Adipocyte (in vitro differentiated cells): ENCODE measurements around the gene SLC17A5.
"Not testable (repeated sequence)": the region's sequence is repeated elsewhere in the genome, so short reads cannot be mapped to it uniquely, and the experiment has no call there.

Experiments used
- DNase-seq: peaks from one replicate; pipeline ENCODE4 v3.0.0-alpha.2; 2015; ENCODE audit warnings: low read depth
- H3K27me3 ChIP-seq: replicated peaks from 2 replicates; pipeline ENCODE4 v1.7.0; 2013; ENCODE audit warnings: mild to moderate bottlenecking, low read length, moderate library complexity; ENCODE audit not compliant: control insufficient read depth, insufficient read depth
- H3K36me3 ChIP-seq: 2 replicates; pipeline ENCODE4 v1.7.0; 2013; ENCODE audit warnings: low read length, mild to moderate bottlenecking, moderate library complexity; ENCODE audit not compliant: control insufficient read depth, insufficient read depth, severe bottlenecking
- H3K4me1 ChIP-seq: 2 replicates; pipeline ENCODE4 v1.7.0; 2013; ENCODE audit warnings: mild to moderate bottlenecking, low read length, moderate library complexity; ENCODE audit not compliant: control insufficient read depth, insufficient read depth
- H3K4me3 ChIP-seq: 2 replicates; pipeline ENCODE4 v1.7.0; 2013; ENCODE audit warnings: mild to moderate bottlenecking, low read length, moderate library complexity
- H3K9ac ChIP-seq: 2 replicates; pipeline ENCODE4 v1.7.0; 2013; ENCODE audit warnings: mild to moderate bottlenecking, low read length, moderate library complexity
- H3K9me3 ChIP-seq: 2 replicates; pipeline ENCODE4 v1.7.0; 2013; ENCODE audit warnings: mild to moderate bottlenecking, low read length, moderate library complexity; ENCODE audit not compliant: control insufficient read depth

Gene SLC17A5

GRCh38 chr6:73683574-73683973 is 29.8 kb upstream of the SLC17A5 start:
- not testable (repeated sequence) for H3K9me3 ChIP-seq, H3K9ac ChIP-seq, H3K27me3 ChIP-seq, H3K36me3 ChIP-seq, DNase-seq, H3K4me1 ChIP-seq, H3K4me3 ChIP-seq

DNA sequence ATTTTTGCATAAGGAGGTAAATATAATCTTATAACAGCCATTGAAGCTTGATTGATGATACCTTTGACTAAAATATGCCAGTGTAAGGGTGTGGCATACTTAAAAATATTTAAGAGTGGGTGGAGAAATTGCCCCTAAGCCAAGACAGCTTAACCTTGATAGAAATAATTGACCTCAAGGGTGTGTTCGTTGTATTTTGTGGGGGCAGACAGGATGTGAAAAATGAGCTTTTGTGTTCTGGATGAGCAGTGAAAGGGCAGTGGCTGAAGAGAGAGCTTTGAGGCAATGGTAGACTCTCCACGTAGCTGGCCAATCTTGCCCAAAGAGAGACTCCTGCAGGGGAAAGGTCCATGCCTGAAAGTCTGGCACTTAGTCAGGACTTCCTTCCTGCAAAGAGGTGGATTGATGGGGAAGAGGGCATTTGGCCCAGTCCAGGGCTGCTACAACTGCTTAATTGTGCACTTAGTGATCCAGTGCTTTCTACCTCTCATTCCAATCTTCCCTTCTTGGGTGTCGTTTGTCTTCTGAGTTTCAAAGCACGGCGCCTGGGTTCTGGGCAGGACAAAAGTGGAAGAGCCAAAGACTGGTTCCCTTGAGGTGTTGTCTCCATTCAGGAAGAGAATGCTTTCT is 26.6 kb upstream of the SLC17A5 start:
- no peak for DNase-seq
- no peak overlapping the region for H3K4me3 ChIP-seq
- H3K36me3 ChIP-seq, result no peaks in the 10 kb centered on the region
- no peaks in the 10 kb centered on the region for H3K9me3 ChIP-seq
- H3K9ac ChIP-seq, result no peak overlapping the region
- no peaks in the 10 kb centered on the region for H3K4me1 ChIP-seq
- no peaks in the 10 kb centered on the region for H3K27me3 ChIP-seq

GRCh38 chr6:73679846-73680245 is 26.1 kb upstream of the SLC17A5 start:
- H3K4me3 ChIP-seq, H3K9me3 ChIP-seq, H3K36me3 ChIP-seq, H3K9ac ChIP-seq, H3K27me3 ChIP-seq, DNase-seq, H3K4me1 ChIP-seq: not testable (repeated sequence)

DNA sequence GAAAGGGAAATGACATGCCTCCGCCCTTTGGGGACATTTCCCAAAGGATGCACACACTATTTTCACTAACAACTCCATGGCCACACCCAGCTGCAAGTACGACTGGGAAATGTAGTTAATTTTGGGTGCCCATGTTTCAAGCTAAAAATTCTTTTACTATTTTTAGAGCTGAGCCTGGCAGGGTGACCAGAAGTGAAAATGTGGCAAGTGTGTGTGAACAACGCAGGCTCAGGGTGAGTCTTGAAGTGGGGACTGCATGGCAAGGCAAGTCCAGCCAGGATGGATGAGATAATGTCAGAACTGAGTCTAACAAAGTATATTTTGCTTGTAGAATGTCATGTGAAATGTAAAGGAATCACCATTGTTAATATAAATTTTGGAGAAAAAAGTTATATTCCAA is 25.2 kb upstream of the SLC17A5 start:
- H3K9me3 ChIP-seq, result no peaks in the 10 kb centered on the region
- no peak for DNase-seq
- no peaks in the 10 kb centered on the region for H3K36me3 ChIP-seq
- no peak overlapping the region for H3K4me3 ChIP-seq
- no peak overlapping the region for H3K9ac ChIP-seq
- no peaks in the 10 kb centered on the region for H3K4me1 ChIP-seq
- H3K27me3 ChIP-seq, result no peaks in the 10 kb centered on the region

DNA sequence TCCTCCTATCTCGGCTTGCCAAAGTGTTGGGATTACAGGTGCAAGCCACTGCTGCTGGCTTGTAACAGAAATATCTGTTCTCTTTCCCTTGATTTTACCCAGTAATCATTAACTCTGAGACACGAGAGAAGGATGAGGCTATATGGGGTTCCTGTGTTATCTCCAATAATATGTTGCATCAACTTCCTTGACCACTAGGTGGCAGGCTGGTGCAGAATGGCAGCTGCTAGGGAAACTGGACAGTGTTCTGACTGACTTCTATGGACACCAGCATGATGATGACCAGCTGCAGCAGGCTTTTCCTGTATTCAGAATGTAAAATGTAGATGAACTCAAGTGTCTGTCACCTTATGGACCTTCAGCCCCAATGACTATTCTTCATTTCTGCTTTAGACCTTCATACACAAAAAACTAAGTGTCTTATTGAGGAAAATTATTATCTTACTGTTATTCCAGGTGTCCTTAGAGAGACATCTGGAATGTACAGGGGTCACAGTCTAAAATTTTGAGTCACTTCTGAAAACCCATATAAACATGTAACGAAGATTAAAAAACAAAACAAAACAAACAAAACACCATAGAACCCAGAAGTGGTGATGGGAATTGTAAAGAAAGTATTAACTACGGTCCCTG is 21.8 kb upstream of the SLC17A5 start:
- Histone ChIP-seq H3K4me1 (no peaks in the 10 kb centered on the region), H3K9ac (no peak overlapping the region), H3K4me3 (no peak overlapping the region), H3K9me3 (no peaks in the 10 kb centered on the region), H3K36me3 (no peaks in the 10 kb centered on the region), H3K27me3 (no peaks in the 10 kb centered on the region)
- peak; percentile 92 for DNase-seq

GRCh38 chr6:73671911-73672685 is 18.3 kb upstream of the SLC17A5 start:
- DNase-seq, result no peak
- Histone ChIP-seq H3K4me1 (no peaks in the 10 kb centered on the region), H3K36me3 (no peaks in the 10 kb centered on the region), H3K4me3 (no peak overlapping the region), H3K9me3 (no peaks in the 10 kb centered on the region), H3K27me3 (no peaks in the 10 kb centered on the region), H3K9ac (no peak overlapping the region)

- H3K4me3 ChIP-seq, result no peak overlapping the region
- H3K27me3 ChIP-seq, result no peaks in the 10 kb centered on the region
- no peak overlapping the region for H3K9ac ChIP-seq
- no peak for DNase-seq
- no peaks in the 10 kb centered on the region for H3K36me3 ChIP-seq
- no peaks in the 10 kb centered on the region for H3K9me3 ChIP-seq
- H3K4me1 ChIP-seq, result no peaks in the 10 kb centered on the region
These were observed 15.2 kb upstream of the SLC17A5 start for GRCh38 chr6:73669005-73669404.

- no peaks in the 10 kb centered on the region for H3K36me3 ChIP-seq
- no peaks in the 10 kb centered on the region for H3K9me3 ChIP-seq
- DNase-seq, result no peak
- no peak overlapping the region for H3K9ac ChIP-seq
- no peak overlapping the region for H3K4me3 ChIP-seq
- no peaks in the 10 kb centered on the region for H3K4me1 ChIP-seq
- H3K27me3 ChIP-seq, result no peaks in the 10 kb centered on the region
These were observed 14.0 kb upstream of the SLC17A5 start for GRCh38 chr6:73667798-73668197.

DNA sequence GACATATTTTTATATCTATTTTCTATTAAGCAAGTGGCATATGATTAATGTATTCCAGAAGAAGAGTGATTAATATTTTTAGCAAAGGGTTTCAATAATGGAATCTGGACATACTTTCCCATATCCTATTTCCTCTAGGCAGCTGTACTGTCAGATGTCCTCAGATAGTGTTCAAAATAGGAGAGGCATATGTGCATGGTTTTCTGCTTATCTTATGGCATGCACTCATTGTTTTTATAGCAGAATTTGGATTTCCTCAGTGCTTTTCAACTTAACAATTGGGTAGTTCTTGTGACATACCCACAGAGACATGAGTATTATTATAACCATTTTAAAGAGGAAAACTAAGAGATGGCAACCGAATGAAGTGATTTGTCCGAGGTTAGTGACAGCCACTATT is 12.6 kb upstream of the SLC17A5 start:
- Histone ChIP-seq H3K9ac (no peak overlapping the region), H3K36me3 (no peaks in the 10 kb centered on the region), H3K4me1 (no peaks in the 10 kb centered on the region), H3K4me3 (no peak overlapping the region), H3K9me3 (no peaks in the 10 kb centered on the region), H3K27me3 (no peaks in the 10 kb centered on the region)
- DNase-seq, result peak; percentile 62

DNA sequence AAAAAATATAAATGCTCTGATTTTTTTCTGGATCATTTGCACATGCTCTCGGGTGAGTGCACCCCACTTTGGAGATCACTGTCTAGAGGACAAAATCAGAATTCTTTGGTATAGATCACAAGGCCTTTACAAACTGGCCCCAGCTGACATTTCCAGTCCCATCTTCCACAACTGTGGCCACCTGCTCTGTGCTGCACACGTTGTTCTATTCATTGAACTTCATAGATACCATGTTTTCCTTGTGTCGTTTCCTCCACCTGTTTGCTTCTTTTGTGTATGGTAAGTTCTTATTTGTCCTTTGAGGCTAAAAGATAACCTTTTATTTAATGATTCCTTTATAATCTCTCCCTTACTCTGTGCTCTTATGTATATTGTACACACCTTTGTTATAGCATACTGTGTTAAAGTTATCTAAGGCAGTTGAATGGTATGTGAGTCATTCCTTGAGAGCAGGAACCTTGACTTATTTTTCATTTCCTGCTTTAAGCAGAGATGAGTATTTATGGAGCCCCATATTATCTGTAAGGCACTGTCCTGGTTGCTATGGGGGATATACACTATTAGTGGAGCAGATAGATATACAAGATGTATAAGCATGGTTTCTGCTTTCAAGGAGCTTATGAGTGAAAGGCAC is 12.0 kb upstream of the SLC17A5 start:
- H3K4me3 ChIP-seq, result no peak overlapping the region
- H3K4me1 ChIP-seq, result no peaks in the 10 kb centered on the region
- no peaks in the 10 kb centered on the region for H3K27me3 ChIP-seq
- H3K9me3 ChIP-seq, result no peaks in the 10 kb centered on the region
- no peak overlapping the region for H3K9ac ChIP-seq
- no peak for DNase-seq
- H3K36me3 ChIP-seq, result no peaks in the 10 kb centered on the region

DNA sequence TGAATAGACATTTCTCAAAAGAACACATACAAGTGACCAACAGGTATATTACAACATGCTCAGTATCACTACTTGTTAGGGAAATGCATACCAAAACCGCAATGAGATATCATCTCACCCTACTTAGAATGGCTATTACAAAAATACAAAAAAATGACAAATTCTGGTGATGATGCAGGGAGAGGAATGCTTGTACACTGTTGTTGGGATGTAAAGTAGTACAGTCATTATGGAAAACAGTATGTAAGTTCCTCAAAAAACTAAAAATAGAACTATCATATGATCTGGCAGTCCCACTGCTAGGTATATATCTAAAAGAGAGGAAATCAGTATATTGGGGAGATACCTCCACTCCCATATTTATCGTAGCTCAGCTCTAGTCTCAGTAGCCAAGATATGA is 10.9 kb upstream of the SLC17A5 start:
- Histone ChIP-seq H3K9me3 (no peaks in the 10 kb centered on the region), H3K4me1 (no peaks in the 10 kb centered on the region), H3K9ac (no peak overlapping the region), H3K36me3 (no peaks in the 10 kb centered on the region), H3K27me3 (no peaks in the 10 kb centered on the region), H3K4me3 (no peak overlapping the region)
- DNase-seq, result no peak
